ENCODE measurements around the gene FAM161B. TPM values are rescaled to one million over a fixed set of nuclear protein-coding genes. Genes with fewer than 3 reads are reported as not detected.

The FAM161B gene
- total and polyA plus RNA-seq, 2 of the 8 experiments (the other 6 are each of a cell fraction or from before 2014, with no cell fraction given): 0.14 to 0.32 TPM

DNA sequence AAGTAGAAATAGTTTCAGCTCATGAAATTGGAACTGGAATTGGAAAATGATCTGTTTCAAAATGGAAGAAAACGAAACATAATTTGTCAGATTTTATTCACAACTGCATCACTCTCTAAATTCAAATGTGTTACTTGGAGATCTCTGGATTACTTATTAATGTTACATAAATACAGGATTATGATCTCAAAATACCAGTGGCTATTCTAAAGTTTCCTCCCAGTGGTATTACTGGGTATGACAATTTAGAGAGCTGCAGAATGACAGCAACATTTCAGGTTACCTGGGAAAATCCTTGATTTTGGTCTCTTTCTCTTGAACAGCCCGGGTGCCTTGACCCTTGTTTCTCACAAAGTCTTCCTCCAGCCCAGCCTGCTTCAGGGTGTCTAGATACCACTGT, 14.2 kb downstream of the FAM161B start:
- H2BK20ac ChIP-seq (ENCODE audit: low read length): no peak overlapping the region
- no peak overlapping the region for H3K14ac ChIP-seq (ENCODE audit: insufficient read length)
- DNase-seq (ENCODE audit: low read depth in 1 of 2, low spot score in 2 of 2) (no peak), FAIRE-seq (no peak)
- no peaks in the 10 kb centered on the region for H3K79me2 ChIP-seq (ENCODE audit: control insufficient read depth in 1 of 2, insufficient read depth in 2 of 2, low read length in 2 of 2)
- no peak overlapping the region for H3K23ac ChIP-seq (ENCODE audit: insufficient read length)
- no peaks in the 10 kb centered on the region for H3K4me1 ChIP-seq (replicated peaks in 1 of 4; ENCODE audit: control insufficient read depth in 3 of 4, insufficient read depth in 4 of 4, low read length in 3 of 4)
- H2AFZ ChIP-seq (ENCODE audit: low read length): no peak overlapping the region
- H3K79me1 ChIP-seq (ENCODE audit: low read depth, low read length): no peaks in the 10 kb centered on the region
- no peak overlapping the region for H3K4me2 ChIP-seq (ENCODE audit: insufficient read depth in 1 of 2, low read depth in 2 of 2, low read length in 2 of 2)
- TF ChIP-seq SRF (IDR thresholded peaks at IDR 0.05; ENCODE audit: low read depth, low read length): no peak
- no peaks in the 10 kb centered on the region for H3K23me2 ChIP-seq (ENCODE audit: low read depth, low read length)
- 87% methylated on average over 2 of the region's 2 CpGs; no CpG with 5 or more reads in 1 of the 2 experiments for WGBS, 2 experiments (ENCODE audit: extremely low coverage in 1 of 2, insufficient coverage in 1 of 2, insufficient read length in 1 of 2, insufficient replicate concordance in 2 of 2, low coverage in 1 of 2, low lambda C conversion rate in 2 of 2, missing lambda C conversion rate in 1 of 2)
- H3K36me3 ChIP-seq (ENCODE audit: control insufficient read depth in 2 of 4, insufficient read depth in 4 of 4, low read length in 3 of 4): peaks cover 0 to 15% (median 6%) of the 10 kb centered on the region in 4 experiments; a peak in 7 of 8 replicates
- no peak overlapping the region for H3K4ac ChIP-seq (replicated peaks; ENCODE audit: insufficient read length, low read depth, low read length)
- no peak overlapping the region for H2BK120ac ChIP-seq (replicated peaks; ENCODE audit: low read depth, low read length)
- ChIA-PET POLR2A (ENCODE audit: partially characterized antibody) (interaction anchor here (0.6 to 1.4 kb wide), 3 partner anchors 11 to 25 kb away, joined by 3 to 7 read pairs (median 3); partner anchors contain the start of genes COQ6 and FAM161B), CTCF (ENCODE audit: partially characterized antibody) (interaction anchor here (0.6 to 2.2 kb wide), 29 partner anchors 8 to 272 kb away, joined by 3 to 12 read pairs (median 3); no protein-coding TSS in a partner anchor)
- H4K91ac ChIP-seq (replicated peaks; ENCODE audit: insufficient read length, low read length): no peak overlapping the region
- H3K9ac ChIP-seq (replicated peaks in 1 of 4; ENCODE audit: extremely low read depth in 1 of 4, low read depth in 3 of 4, low read length in 3 of 4): no peak overlapping the region
- H3K9me3 ChIP-seq (ENCODE audit: insufficient read depth in 2 of 2, low read depth in 1 of 2, low read length in 1 of 2): no peaks in the 10 kb centered on the region
- no peak overlapping the region for H2BK12ac ChIP-seq (ENCODE audit: low read depth, low read length)
- H3K4me3 ChIP-seq (ENCODE audit: extremely low read depth in 1 of 4, insufficient read depth in 2 of 4, low read depth in 3 of 4, low read length in 4 of 4): no peak overlapping the region
- H3K18ac ChIP-seq (ENCODE audit: extremely low read depth, low read length): no peak overlapping the region
- no peak overlapping the region for H2BK15ac ChIP-seq (ENCODE audit: low read length)
- H2AK5ac ChIP-seq (ENCODE audit: low read depth, low read length): no peak overlapping the region
- H3K27me3 ChIP-seq (replicated peaks in 1 of 4; ENCODE audit: control insufficient read depth in 3 of 4, extremely low read depth in 1 of 4, insufficient read depth in 3 of 4, low read length in 3 of 4): no peaks in the 10 kb centered on the region
- H4K8ac ChIP-seq (ENCODE audit: extremely low read depth, insufficient read depth, low read length): no peak overlapping the region
- H4K5ac ChIP-seq (ENCODE audit: insufficient read length, low read depth, low read length): no peak overlapping the region
- H3K56ac ChIP-seq (replicated peaks; ENCODE audit: insufficient read length, low read depth, low read length): no peak overlapping the region
- H2BK5ac ChIP-seq (ENCODE audit: low read depth, low read length): no peak overlapping the region
- H3K27ac ChIP-seq (ENCODE audit: low read depth, low read length): no peak overlapping the region
- no peaks in the 10 kb centered on the region for H4K20me1 ChIP-seq (replicated peaks in 1 of 2; ENCODE audit: control insufficient read depth in 1 of 2, insufficient read depth in 2 of 2, low read length in 2 of 2)
